MM.1S (cell line): ENCODE measurements around the gene ARHGAP32.

Experiments
- CTCF ChIP-seq: fragments of 300-600 bp; sonication (generic); IDR thresholded peaks from 2 replicates; pipeline ENCODE4 v1.5.1; 2016; ENCODE audit warnings: antibody characterized with exemption, low read length, mixed read lengths
- EZH2phosphoT487 ChIP-seq: fragments of 300-600 bp; sonication (generic); IDR thresholded peaks from 2 replicates; pipeline ENCODE4 v1.6.1; 2018; ENCODE audit warnings: antibody characterized with exemption, low read length

- TF ChIP-seq CTCF, result no peak
- no peak for TF ChIP-seq EZH2phosphoT487
Observed at GRCh38 chr11:129213261-129213660, 21.1 kb upstream of the ARHGAP32 start.
